AG09319 (cell line): ENCODE data around the gene UHRF1.
"Not testable (repeated sequence)": the region's sequence is repeated elsewhere in the genome, so short reads cannot be mapped to it uniquely, and the experiment has no call there.

Experiments used
- DNase-seq: peaks from one replicate; pipeline ENCODE4 v3.0.0-alpha.2; 2010; ENCODE audit warnings: low read depth; ENCODE audit errors: extremely low read depth
- TF ChIP-seq, protein P1 (sequence below): IDR thresholded peaks from 2 replicates; pipeline ENCODE4 v1.5.1; 2011; ENCODE audit warnings: low read depth, mild to moderate bottlenecking, inconsistent platforms, low read length, moderate library complexity

The UHRF1 gene

GRCh38 chr19:4889034-4889815 lies 20.1 kb upstream of the UHRF1 start:
- TF ChIP-seq, protein P1, sequence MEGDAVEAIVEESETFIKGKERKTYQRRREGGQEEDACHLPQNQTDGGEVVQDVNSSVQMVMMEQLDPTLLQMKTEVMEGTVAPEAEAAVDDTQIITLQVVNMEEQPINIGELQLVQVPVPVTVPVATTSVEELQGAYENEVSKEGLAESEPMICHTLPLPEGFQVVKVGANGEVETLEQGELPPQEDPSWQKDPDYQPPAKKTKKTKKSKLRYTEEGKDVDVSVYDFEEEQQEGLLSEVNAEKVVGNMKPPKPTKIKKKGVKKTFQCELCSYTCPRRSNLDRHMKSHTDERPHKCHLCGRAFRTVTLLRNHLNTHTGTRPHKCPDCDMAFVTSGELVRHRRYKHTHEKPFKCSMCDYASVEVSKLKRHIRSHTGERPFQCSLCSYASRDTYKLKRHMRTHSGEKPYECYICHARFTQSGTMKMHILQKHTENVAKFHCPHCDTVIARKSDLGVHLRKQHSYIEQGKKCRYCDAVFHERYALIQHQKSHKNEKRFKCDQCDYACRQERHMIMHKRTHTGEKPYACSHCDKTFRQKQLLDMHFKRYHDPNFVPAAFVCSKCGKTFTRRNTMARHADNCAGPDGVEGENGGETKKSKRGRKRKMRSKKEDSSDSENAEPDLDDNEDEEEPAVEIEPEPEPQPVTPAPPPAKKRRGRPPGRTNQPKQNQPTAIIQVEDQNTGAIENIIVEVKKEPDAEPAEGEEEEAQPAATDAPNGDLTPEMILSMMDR = no peak
- no peak for DNase-seq

GRCh38 chr19:4891066-4891465 lies 18.2 kb upstream of the UHRF1 start:
- TF ChIP-seq, protein P1 = no peak
- no peak for DNase-seq

GRCh38 chr19:4892962-4893361 lies 16.3 kb upstream of the UHRF1 start:
- not testable (repeated sequence) for DNase-seq

GRCh38 chr19:4896372-4896771 lies 12.9 kb upstream of the UHRF1 start:
- TF ChIP-seq, protein P1 = no peak
- DNase-seq = no peak

DNA sequence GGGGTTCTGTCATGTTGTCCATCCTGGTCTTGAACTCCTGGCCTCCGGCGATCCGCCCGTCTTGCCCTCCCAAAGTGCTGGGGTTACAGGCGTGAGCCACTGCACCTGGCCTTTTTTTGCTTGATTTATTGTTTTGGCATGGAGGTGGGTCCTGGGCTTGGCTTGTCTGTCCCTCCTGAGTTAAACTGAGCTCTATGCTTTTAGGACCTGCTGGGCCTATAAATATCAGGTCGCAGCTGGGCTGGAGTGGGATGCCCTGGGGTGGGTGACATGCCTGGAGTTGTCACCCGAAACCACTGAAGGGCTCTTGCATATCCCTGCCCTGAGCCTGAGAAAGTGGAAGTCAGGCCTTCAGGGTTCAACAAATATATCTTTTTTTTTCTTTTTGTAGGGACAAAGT lies 12.2 kb upstream of the UHRF1 start:
- TF ChIP-seq, protein P1 = no peak
- DNase-seq = no peak

GRCh38 chr19:4900879-4901278 lies 8.4 kb upstream of the UHRF1 start:
- not testable (repeated sequence) for DNase-seq

DNA sequence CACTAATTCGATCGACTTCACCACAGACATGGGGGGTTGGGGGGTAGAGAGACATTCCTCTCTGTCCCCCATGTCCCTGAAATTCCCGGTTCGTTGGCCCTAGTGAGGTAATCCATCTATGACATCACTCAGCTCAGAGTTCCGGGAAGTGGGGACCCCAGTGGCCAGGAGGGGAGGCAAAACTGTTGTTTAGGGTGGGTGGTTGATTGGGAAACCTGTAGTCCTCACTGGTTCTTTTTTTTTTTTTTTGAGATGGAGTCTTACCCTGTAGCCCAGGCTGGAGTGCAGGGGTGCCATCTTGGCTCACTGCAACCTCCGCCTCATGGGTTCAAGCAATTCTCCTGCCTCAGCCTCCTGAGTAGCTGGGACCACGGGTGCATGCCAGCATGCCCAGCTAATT lies 6.5 kb upstream of the UHRF1 start, which contains the start of gene ARRDC5:
Gene ARRDC5, minus strand, starts transcription at position 101 of the 400 bp plus-strand sequence. Its CDS starts 71 bp downstream, at position 30.
- TF ChIP-seq, protein P1 = no peak
- DNase-seq = no peak

DNA sequence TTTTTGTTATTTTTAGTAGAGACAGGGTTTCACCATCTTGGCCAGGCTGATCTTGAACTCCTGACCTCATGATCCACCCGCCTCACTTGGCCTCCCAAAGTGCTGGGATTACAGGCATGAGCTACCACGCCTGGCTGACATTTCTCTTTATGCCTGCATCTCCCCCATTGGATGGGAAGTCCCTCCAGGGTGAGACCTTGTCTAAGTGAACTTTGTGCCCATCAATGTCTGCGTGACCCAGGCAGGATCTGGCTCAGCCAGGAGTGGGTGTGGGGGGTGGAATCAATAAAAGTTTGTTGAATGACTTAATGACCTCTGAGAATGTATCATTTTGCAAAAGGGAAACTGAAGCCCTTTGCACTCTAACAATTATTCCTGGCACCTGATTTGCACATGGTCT lies 4.8 kb upstream of the UHRF1 start:
- TF ChIP-seq, protein P1 = no peak
- DNase-seq = no peak
